ENCODE results near the gene KMT2C. TPM values are rescaled to one million over a fixed set of nuclear protein-coding genes. Genes with fewer than 3 reads are reported as not detected.
"Not testable (repeated sequence)": the region's sequence is repeated elsewhere in the genome, so short reads cannot be mapped to it uniquely, and the experiment has no call there.

KMT2C gene
- total and polyA plus RNA-seq, 2 of the 8 experiments (the other 6 are each of a cell fraction or from before 2014, with no cell fraction given): 9.1 to 40.8 TPM

GRCh38 chr7:152292897-152293296 is 142.9 kb downstream of the KMT2C start (continued):
- TF ChIP-seq BRCA1 (IDR thresholded peaks at IDR 0.05; ENCODE audit: low read depth, low read length): no peak
- TF ChIP-seq RFX5 (IDR thresholded peaks at IDR 0.05; ENCODE audit: borderline replicate concordance, low read depth, low read length): no peak
- TF ChIP-seq BACH1 (IDR thresholded peaks at IDR 0.05; ENCODE audit: low read length): no peak
- no peak for TF ChIP-seq EZH2 (IDR thresholded peaks at IDR 0.05; ENCODE audit: low read depth, low read length, severe bottlenecking)
- TF ChIP-seq CBX5 (IDR thresholded peaks at IDR 0.05; ENCODE audit: low read depth, low read length): no peak
- TF ChIP-seq POU5F1 (IDR thresholded peaks at IDR 0.05; ENCODE audit: low read depth, low read length): no peak
- no peak for TF ChIP-seq SUZ12 (IDR thresholded peaks at IDR 0.05; ENCODE audit: low read length)
- TF ChIP-seq SP1 (IDR thresholded peaks at IDR 0.05; ENCODE audit: low read depth, low read length): no peak

GRCh38 chr7:152286972-152287371 is 148.8 kb downstream of the KMT2C start:
- H3K27ac ChIP-seq (ENCODE audit: low read depth, low read length); H3K23me2 ChIP-seq (ENCODE audit: low read depth, low read length); H2BK120ac ChIP-seq (replicated peaks; ENCODE audit: low read depth, low read length); H3K9me3 ChIP-seq (ENCODE audit: insufficient read depth in 2 of 2, low read depth in 1 of 2, low read length in 1 of 2); POLR2A ChIA-PET (ENCODE audit: partially characterized antibody); H3K4me2 ChIP-seq (ENCODE audit: insufficient read depth in 1 of 2, low read depth in 2 of 2, low read length in 2 of 2); CTCF ChIA-PET (ENCODE audit: partially characterized antibody); FAIRE-seq; H3K18ac ChIP-seq (ENCODE audit: extremely low read depth, low read length); H3K4me3 ChIP-seq (ENCODE audit: extremely low read depth in 1 of 4, insufficient read depth in 2 of 4, low read depth in 3 of 4, low read length in 4 of 4); H3K4me1 ChIP-seq (replicated peaks in 1 of 4; ENCODE audit: control insufficient read depth in 3 of 4, insufficient read depth in 4 of 4, low read length in 3 of 4); H2BK20ac ChIP-seq (ENCODE audit: low read length); H4K91ac ChIP-seq (replicated peaks; ENCODE audit: insufficient read length, low read length); DNase-seq (ENCODE audit: low read depth in 1 of 2, low spot score in 2 of 2); H2BK12ac ChIP-seq (ENCODE audit: low read depth, low read length); H3K4ac ChIP-seq (replicated peaks; ENCODE audit: insufficient read length, low read depth, low read length); H4K5ac ChIP-seq (ENCODE audit: insufficient read length, low read depth, low read length); H3K23ac ChIP-seq (ENCODE audit: insufficient read length); H2AFZ ChIP-seq (ENCODE audit: low read length); H4K20me1 ChIP-seq (replicated peaks in 1 of 2; ENCODE audit: control insufficient read depth in 1 of 2, insufficient read depth in 2 of 2, low read length in 2 of 2); H2BK5ac ChIP-seq (ENCODE audit: low read depth, low read length); H4K8ac ChIP-seq (ENCODE audit: extremely low read depth, insufficient read depth, low read length); H2AK5ac ChIP-seq (ENCODE audit: low read depth, low read length); H3K9ac ChIP-seq (replicated peaks in 1 of 4; ENCODE audit: extremely low read depth in 1 of 4, low read depth in 3 of 4, low read length in 3 of 4); H3K27me3 ChIP-seq (replicated peaks in 1 of 4; ENCODE audit: control insufficient read depth in 3 of 4, extremely low read depth in 1 of 4, insufficient read depth in 3 of 4, low read length in 3 of 4); H2BK15ac ChIP-seq (ENCODE audit: low read length); H3K36me3 ChIP-seq (ENCODE audit: control insufficient read depth in 2 of 4, insufficient read depth in 4 of 4, low read length in 3 of 4); H3K14ac ChIP-seq (ENCODE audit: insufficient read length); H3K79me1 ChIP-seq (ENCODE audit: low read depth, low read length); H3K79me2 ChIP-seq (ENCODE audit: control insufficient read depth in 1 of 2, insufficient read depth in 2 of 2, low read length in 2 of 2); H3K56ac ChIP-seq (replicated peaks; ENCODE audit: insufficient read length, low read depth, low read length): not testable (repeated sequence)
- WGBS, 2 experiments (ENCODE audit: extremely low coverage in 1 of 2, insufficient coverage in 1 of 2, insufficient read length in 1 of 2, insufficient replicate concordance in 2 of 2, low coverage in 1 of 2, low lambda C conversion rate in 2 of 2, missing lambda C conversion rate in 1 of 2): 77% methylated on average over 3 of the region's 3 CpGs; no CpG with 5 or more reads in 1 of the 2 experiments

Measured in H1 (cell line).